NCI-H2081 (cell line): ENCODE results near the gene GMDS.
"Not testable (repeated sequence)": the region's sequence is repeated elsewhere in the genome, so short reads cannot be mapped to it uniquely, and the experiment has no call there.

ENCODE experiments used
- DNase-seq, 2 experiments: peaks; one replicate each; lab custom pipeline; 2025; lab: John Stamatoyannopoulos, UW

GMDS gene

DNA sequence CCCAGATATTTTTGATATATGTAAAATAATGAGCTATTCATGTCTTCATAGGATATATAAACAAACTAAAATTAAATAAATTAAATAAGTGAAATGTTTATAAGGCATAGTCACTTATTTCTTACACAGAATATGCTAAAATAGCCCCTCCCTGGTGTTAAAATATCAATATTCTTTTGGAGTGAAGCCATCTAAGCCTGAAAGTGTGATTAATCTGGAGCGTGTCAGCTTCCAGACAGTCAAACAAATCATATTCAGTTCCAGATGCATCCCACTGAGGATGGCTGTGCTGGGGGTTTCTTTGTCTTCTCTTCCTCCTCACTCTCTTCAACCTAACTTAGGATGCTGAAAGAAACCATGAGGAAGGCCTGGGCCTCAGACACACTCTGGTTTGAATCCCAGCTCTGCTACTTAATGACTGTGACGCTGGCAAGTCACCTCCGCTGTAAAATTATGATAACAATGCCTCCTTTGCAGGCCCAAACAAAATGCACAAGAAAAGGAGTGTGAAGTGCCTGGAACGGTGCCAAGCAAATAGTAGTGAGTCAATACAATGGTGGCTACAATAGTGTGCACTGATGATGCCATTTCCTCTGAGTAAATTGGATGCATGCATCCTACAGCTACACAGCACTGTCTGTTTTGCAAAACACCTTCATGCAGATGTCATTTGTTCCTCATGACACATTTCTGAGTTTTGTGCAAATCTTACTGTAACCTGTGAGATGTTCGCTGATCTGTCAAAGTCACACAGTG, 474.3 kb downstream of the GMDS start:
- DNase-seq, result peak; percentile 57 to 81

DNA sequence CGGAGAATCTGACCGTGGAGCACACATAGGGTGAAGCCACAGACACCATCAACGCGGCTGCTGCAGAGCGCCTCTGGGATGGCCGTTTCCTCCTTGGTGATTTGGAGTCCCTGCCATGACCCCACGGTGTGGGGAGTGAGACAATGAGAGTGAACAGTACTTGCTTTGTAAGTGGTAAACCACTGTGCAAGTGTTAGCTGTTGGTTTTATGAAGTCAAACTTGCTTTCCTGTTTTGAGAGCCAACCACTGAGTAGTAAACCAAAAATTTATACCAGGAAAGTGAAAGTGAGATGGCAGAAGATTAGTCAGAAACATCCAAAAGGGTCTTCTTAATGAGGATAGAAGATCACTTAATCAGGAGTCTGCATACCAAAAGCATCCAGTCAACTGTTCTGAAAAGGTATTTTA, 475.0 kb downstream of the GMDS start:
- DNase-seq, result no peak

DNA sequence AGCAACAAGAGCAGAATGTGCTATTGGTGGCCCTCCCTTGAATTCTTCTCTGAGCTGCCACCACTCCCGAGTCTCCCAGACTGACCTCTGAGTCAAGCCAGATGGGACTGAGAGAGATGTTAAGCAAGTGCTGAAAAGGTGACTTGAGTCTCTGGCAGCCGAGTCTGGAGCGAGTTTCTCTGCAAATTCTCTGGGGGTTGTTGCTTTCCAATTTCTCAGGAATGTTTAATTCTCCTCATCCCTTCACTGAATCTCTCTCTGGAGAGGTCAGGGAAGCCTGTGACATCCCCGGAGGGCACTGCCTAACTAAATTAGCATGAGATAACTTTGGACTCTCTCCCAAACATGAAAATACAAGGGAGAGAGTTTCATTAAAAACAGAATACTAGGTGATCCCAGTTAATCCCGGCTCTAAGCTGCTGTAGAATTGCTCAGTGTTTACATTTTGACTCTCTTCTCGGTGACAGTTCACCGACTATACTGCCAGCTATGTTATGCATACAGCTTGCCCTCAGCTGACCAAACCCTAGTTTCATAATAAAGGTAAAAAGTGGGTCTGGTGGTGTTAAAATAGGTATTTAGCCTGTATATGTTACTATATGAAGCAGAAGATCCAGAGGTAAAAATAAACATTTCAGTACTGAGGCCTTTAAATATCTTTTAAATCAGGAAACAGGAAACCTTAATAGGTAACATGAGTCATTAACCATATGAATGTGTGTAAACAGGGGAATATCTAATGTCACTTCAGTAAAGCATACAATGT, 477.7 kb downstream of the GMDS start:
- DNase-seq, result no peak

DNA sequence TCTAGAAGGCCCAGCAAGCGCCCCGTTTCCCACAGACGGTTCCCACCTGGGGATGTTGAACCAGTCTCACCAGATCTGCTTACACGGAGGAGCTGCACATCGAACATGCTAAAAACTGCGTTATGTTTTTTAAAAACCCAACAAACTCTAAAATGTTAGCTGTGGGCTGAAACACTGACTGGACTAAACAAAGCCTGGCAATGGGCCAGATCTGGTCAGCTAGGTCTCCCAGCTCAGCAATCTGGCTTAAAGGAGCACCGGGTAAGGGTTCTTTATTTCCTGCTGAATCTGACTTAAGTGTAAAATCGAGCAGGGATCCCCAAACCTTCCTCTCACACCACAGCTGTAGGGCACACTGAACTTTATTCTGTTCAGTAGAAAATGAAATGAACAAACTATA, 478.8 kb downstream of the GMDS start:
- no peak for DNase-seq

DNA sequence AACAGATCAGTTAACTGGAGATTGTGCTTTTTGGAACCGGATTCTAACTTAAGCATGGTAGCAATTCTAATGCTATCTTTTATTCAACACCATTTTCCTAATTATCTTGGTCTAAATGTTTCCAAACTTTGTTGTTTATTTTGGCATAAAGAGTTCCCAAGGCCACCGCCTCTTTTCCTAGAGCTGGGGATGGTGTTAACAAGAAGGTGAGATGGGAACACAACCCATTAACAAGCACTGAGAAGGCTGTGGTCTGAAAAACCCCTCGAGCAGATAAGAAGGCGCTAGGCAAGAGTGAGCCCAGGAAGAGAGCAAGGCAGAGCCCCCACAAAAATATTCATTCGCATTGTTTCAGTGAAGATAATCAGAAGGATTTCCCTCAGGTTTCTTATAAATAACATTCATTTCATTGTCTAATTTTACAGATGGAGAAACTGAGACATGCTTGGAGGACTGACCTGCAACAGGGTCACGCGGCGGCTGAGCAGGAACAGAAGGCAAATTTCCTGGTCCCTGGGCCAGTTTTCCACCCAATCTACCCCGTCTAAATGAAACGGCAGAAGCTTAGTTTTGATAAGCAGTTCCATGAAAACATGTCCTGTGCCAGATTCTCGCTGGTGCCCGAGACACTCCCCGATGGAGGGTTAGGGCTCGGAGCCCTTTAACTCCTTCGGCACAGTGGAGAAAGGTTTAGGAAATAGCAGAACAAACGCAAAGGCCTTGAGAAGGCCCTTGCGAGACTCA, 480.1 kb downstream of the GMDS start:
- DNase-seq, result no peak

DNA sequence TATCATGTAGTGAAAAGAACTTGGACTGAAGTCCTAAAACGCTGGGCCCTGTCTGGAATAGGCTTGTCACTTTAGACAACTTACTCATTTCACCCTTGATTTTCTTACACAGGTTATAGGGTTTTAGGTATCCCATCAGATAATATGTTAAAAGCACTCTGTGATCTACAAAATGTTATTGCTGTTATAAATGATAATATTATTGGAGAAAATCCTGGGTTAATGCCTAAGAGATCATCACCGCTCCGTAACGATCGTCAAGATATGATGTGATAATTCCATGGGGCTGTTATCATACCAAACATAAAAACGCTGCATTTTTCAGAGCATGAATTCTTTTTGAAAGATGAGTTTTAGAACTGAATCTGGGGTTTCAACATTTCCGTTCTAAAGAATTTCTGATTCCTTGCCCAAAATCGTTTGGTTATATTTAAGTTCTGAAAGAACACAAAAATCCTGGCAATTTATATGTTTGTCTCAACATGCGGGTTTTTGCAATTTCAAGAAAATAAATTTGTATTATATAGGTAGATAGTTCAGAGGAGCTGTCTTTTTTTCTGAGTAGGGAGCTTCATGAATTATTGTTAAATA, 480.9 kb downstream of the GMDS start:
- no peak for DNase-seq

DNA sequence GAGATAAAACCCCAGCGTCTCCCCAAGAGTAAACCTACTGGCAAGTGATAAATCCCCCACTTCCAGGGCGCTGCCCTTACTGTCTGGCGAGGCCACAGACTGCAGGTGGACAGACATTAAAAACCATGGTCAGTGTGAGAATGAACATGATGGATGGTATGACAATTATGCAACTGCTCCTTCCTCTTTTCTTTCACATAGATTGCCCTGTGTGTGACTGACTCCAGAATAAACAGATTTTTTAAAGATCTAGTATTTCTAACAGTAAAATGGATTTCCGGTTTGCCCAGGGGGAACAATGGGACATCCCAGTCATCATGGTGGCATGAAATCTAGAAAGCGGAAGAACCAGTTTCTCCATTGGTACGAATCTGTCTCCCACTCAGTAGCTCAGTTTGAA, 482.0 kb downstream of the GMDS start:
- DNase-seq, result no peak

DNA sequence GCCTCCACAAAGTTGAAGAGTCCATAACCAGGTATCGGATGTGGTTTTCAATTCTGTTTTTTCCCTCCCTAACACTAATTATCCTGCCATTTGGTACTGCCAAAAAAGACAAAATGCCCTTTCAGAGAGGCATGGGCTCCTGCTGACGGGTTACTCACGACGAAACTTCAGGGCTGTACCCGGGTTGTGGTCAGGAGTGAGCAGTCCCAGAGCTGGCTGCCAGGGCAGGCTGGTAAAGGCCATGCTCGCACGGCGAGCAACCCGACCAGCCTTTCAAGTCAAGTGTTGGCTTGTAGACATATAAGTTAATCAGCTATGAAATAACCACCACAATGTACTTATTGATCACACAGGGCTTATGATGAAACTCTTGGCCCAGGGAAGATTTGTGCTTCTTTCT, 483.2 kb downstream of the GMDS start:
- DNase-seq, result peak in 1 of 2 experiments; percentile 28

DNA sequence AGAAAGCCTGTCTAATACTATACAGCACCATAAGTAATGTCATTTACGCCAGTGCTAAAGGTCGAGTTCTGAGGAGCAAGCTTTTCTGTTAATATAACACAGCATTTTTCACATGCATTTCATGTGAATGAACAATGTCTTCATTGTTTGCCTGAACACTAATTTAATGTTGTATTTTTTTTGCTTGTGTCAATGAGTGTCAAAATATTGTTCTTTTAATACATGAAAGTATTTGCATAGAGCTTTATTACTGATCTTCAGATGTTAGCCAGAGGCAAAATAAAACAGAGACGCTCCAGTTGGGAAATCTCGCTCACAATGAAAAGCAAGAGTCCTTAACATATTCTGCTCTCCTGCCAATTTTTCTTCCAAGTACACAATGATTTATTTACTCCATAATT, 483.9 kb downstream of the GMDS start:
- peak; percentile 36 to 79 for DNase-seq

DNA sequence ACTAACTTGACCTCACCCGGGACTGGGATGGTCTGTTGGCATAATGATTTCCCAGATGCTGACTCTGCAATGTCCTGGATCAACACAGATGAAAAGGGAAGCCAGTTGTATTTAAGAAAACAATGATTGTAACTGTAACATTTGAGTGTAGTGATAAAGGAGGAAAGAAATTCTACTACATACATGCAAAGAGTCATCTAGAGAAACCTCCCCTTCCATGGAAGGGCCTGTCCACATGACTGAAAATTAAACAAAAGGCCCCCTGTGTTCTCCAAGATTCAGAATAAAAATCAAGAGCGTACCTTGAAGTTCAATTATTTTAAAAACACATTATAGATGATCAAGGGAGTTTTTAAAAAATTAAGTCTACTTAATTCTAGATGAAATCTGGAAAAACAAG, 484.5 kb downstream of the GMDS start:
- no peak for DNase-seq

DNA sequence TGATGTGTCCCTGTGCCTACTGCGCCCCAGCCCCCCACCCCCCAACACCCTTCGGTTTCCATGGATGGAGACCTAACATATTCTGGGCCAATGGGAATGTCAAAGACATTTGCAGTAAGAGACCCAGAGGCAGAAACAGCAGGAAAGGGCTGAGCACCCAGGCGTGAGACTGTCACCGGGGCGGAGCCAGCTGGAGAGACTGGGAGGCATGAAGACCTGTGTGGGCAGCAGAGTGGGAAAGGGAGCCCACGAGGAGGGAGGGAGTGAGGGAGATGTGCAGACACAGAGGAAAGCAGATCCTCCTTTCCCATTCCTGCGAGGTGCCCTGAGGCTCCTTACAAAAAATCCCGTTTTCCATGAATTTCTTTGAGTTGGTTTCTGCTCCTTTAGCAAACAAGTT, 485.5 kb downstream of the GMDS start:
- no peak for DNase-seq

DNA sequence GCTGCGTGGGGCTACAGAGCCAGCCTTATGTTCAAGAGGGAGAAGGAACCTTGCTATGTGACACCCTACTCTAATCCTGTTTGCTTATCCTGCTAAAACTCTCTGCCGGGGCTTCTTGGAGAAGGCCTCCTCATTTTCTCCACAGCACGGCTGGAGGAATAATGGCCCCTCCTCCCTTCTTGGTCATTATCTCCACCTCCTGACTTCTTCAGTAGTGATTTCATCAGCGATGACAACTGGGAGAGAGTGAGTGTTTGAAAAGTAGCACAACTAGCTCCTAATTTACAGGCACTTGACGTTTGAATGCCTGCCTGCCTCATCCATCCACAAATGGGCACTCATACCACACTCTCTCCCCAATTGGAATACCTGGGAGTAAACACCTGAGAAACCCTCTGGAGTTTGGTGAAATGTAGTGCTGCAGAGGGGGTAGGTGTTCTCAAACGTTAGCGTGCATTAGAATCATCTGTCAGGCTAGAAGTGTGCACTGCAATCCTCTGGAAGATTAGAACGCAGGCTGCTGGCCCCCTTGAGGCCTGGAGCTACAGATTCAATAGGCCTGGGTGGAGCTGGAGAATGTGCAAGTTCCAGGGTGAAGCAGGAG, 487.2 kb downstream of the GMDS start:
- DNase-seq, result no peak

DNA sequence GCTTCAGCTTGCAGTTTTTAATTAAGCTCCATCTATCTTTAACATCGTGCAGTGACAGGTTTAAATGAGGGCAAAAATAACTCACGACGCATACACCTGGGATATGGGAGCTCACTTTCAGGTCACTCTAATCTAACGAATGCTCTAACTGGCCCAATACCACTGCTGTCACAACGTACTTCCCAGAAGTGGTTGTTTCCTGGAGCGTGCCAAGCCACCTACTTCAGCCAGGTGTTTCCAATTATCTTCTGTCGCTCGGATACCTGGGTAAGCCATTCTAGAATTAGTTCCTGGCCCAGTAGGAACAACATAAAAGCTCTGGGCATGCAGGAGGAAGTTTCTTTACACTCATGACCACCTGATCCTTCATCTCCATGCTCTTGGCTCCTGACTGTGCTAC, 488.3 kb downstream of the GMDS start:
- peak; percentile 82 to 95 for DNase-seq

DNA sequence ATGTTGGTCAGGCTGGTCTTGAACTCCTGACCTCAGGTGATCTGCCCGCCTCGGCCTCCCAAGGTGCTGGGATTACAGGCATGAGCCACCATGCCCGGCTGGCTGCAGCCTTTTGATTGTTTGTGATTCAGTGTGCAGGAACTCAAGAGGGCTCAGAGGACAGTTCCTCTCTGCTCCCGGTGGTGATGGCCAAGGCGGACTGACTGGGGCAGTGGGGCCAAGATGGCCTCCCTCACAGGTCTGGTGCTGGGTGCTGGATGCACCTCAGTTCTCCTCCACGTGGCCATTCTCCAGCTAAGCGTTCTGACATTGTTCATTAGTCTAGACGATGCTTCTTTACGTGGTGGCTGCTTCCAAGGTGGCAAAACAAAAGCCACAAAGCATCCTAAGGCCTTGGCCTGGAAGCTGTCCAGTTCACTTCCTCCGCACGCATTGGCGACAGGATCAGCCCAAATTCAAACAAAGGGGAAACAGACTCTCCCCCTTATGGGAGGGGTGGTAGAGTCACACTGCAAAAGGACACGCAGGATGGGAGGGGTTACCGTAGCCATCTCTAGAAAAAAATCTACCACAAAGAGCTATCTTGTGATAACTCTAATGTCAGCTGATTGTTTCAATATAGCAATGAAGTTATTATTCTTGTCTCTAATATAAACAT, 488.8 kb downstream of the GMDS start:
- DNase-seq, result peak; percentile 37 to 80

DNA sequence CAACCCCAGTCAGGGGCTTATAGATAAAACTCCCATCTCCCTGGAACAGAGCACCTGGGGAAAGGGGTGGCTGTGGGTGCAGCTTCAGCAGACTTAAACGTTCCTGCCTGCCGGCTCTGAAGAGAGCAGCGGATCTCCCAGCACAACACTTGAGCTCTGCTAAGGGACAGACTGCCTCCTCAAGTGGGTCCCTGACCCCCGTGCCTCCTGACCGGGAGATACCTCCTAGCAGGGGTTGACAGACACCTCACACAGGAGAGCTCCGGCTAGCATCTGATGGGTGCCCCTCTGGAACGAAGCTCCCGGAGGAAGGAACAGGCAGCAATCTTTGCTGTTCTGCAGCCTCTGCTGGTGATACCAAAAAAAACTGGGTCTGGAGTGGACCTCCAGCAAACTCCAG, 494.3 kb downstream of the GMDS start:
- not testable (repeated sequence) for DNase-seq

DNA sequence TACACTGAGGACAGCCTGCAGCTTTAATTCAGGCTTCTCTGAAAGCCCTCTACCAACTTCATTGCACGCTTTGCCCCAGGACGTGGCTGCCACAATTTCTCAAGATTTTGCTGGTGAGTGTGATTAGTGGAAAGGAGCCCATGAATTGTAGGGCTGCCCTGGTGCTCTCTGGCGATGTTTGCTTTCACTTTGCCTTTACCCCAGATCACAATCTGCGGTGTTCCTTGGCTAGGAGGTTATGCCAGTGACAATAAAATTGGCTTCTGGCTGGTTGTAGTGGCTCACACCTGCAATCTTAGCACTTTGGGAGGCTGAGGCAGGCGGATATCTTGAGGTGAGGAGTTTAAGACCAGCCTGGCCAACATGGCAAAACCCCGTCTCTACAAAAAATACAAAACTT, 496.4 kb downstream of the GMDS start:
- DNase-seq, result no peak

DNA sequence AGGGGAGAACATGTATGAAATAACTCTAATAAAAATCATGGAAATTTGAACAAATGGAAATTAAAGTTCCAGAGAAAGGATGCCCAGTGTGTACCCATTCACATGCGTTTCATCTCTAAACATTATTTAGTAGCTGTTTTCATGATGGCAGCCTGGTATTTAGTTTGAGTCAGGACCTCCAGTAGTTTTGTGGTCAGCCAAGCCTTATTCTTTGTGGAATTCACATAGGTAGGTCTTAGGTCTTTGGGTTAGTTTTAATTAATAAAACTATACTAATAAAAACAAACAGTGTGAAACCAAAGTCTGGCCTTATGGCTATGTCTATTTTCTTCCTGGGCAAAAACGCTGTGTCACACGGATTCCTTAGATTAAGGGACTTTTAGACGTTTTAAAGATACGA, 497.9 kb downstream of the GMDS start:
- no peak for DNase-seq

DNA sequence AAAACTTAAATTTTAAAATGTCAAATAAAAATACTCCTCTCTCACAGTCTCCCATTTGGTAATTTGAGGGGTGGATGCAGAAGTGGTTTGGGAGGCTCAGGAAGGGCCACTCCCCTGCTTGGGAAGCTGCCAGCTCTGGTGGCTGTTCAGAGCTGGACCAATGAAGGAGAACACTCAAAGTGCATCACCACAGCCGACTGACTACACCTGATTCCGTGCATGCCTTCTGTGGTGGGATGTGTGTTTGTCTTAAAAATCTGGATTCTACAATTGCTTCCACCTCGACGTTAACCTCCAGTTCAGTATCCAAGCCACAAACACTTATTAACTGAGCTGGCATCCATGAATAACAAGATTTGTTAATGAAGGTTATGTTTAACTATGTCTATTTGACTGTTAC, 498.4 kb downstream of the GMDS start:
- no peak for DNase-seq

DNA sequence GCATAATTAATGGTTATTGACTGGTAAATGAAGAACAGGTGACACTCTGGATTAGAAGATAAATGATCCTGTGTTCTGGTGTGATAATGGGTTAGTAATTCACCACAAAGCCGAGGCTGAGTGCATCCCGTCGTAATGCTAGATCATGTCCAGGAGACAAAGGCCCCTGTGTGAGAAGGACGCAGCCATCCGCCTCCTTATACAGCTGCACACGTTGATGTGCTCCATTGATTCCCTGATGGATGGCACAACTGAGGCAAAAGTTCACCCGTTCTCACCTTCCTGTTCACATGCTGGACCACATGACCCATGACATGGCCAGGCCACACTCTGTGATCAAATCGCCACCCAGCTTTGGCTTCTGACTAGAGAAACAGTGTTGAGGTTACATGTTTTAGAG, 499.6 kb downstream of the GMDS start:
- peak; percentile 17 to 68 for DNase-seq

DNA sequence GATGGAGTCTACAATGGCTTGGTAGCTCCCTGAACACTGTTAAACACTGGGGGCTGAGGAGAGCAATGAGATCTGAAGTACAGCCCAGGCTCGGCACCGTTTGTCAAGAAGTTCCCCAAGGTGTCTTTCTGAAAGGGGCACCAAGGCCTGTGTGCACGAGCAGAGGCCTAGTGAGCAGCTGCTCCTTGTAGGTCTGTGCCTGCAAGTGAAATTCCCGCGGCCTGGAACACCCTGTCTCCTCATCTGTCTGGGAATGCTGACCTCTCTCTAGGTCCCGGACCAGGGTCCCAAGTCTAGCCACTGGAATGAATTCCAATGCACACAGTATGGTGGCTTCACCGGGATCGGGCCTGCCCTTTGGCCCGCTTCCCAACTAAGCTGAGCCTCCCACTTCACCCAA, 500.9 kb downstream of the GMDS start:
- DNase-seq, result no peak

DNA sequence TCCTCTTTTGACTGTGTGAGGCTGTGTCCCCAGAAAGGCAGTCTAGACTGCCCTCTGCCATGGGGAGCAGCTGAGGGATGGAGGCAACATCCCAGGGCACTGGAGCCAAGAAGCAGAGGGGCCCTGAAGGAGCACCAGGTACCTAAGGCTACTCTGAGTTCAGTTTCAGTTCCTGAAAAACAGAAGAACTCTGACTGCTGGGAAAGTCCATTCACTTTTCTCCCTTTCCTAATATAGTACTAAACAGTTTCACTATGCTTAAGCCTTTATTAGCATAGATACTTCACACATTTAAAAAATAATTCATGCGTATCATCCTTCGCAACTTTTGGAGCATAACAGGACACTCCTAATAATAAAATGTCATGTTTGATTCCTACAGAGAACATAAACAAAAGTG, 505.7 kb downstream of the GMDS start:
- DNase-seq, result no peak

DNA sequence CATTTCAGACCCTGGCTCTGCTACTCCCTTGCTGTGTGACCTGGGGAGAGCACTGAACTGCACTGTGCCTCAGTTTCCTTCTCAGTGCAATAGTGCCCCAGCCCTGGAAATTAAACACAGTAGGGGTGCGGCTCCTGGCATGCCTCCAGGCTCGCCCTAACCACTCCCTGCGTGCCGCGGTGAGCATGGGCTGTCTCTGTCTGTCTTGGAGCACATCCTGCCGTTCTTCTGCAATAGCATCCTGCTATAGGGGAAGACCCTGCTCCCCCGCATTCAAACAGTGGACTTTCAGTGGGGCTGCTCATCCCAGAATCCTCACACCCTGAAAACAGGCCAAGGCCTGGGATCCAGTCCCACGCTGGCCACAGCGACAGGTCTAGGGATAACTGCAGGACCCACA, 506.2 kb downstream of the GMDS start:
- DNase-seq, result no peak
